Bronchial epithelial cell (primary cell): ENCODE results near the gene AQP10. TPM values are rescaled to one million over a fixed set of nuclear protein-coding genes. Genes with fewer than 3 reads are reported as not detected.
"Not testable (repeated sequence)": the region's sequence is repeated elsewhere in the genome, so short reads cannot be mapped to it uniquely, and the experiment has no call there.

Source experiments
- DNase-seq: peaks from one replicate; pipeline ENCODE4 v3.0.0-alpha.2; 2010; ENCODE audit warnings: low read depth
- FAIRE-seq: peaks from 2 replicates; lab custom pipeline; 2011; peaks lifted over from hg19 to GRCh38; lab: Jason Lieb, UNC
- H3K27me3 ChIP-seq: 2 replicates; pipeline ENCODE4 v1.5.1; 2011; ENCODE audit warnings: low read length; ENCODE audit not compliant: control insufficient read depth, insufficient read depth
- H3K36me3 ChIP-seq: 2 replicates; pipeline ENCODE4 v1.5.1; 2011; ENCODE audit warnings: low read length; ENCODE audit not compliant: control insufficient read depth, insufficient read depth
- H3K4me3 ChIP-seq: 2 replicates; pipeline ENCODE4 v1.5.1; 2011; ENCODE audit warnings: mild to moderate bottlenecking, low read depth, low read length, control low read depth
- total RNA-seq: library from RNA; depleted of rRNA; stranded (reverse); fragments of >200 nt; gene quantifications from 2 replicates; pipeline ENCODE4 v1.2.1, GENCODE V29; 2014
- TF ChIP-seq, protein P1 (sequence below): IDR thresholded peaks from 2 replicates; pipeline ENCODE4 v1.5.1; 2011; ENCODE audit warnings: mild to moderate bottlenecking, moderate library complexity, low read length, control low read depth, inconsistent platforms; ENCODE audit not compliant: insufficient read depth, severe bottlenecking

AQP10 gene
- 0.13 TPM in 1 of 2 replicates, not detected in the other for total RNA-seq

DNA sequence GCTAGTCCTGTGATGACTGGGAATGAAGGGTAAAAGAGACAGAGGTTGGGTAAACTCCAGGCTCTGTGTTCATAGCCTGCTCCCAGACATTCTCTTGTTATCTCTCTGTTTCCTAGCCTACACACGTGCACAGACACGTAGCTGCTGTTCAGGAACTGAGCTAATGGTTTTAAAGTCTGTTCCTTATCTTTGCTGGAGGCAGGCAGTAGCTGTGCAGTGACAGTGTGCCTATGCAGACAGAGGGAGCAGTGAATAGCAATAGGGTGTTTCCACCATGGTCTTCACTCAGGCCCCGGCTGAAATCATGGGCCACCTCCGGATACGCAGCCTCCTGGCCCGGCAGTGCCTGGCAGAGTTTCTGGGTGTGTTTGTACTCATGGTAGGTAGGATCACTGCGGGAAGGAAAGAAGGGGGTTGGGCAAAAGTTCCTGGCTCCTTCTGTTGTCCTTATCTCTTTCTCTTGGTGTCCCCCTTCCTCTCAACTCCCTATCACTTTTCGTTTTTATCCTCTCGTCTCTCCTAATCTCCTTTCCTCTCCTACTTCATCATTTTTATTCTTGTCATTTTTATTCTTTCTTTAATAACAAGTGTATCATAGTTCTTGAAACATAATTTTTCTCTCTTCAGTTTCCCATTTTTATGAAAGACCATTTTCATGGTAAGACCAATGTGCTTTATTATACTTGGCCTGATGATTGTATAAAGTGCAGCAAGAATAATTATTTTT is at the start of gene AQP10:
AQP10 (plus strand) TSS at position 212 of the 727 bp plus-strand sequence; CDS start at position 275, 63 bp downstream.
- DNase-seq (peak; percentile 92), FAIRE-seq (peak; percentile 32)
- no peaks in the 10 kb centered on the region for H3K36me3 ChIP-seq
- no peaks in the 10 kb centered on the region for H3K27me3 ChIP-seq
- no peak within 1 kb of the TSS for H3K4me3 ChIP-seq
- TF ChIP-seq, protein P1, sequence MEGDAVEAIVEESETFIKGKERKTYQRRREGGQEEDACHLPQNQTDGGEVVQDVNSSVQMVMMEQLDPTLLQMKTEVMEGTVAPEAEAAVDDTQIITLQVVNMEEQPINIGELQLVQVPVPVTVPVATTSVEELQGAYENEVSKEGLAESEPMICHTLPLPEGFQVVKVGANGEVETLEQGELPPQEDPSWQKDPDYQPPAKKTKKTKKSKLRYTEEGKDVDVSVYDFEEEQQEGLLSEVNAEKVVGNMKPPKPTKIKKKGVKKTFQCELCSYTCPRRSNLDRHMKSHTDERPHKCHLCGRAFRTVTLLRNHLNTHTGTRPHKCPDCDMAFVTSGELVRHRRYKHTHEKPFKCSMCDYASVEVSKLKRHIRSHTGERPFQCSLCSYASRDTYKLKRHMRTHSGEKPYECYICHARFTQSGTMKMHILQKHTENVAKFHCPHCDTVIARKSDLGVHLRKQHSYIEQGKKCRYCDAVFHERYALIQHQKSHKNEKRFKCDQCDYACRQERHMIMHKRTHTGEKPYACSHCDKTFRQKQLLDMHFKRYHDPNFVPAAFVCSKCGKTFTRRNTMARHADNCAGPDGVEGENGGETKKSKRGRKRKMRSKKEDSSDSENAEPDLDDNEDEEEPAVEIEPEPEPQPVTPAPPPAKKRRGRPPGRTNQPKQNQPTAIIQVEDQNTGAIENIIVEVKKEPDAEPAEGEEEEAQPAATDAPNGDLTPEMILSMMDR, result no peak

- no peaks in the 10 kb centered on the region for H3K27me3 ChIP-seq
- peaks cover 17% of the 10 kb centered on the region for H3K36me3 ChIP-seq
- peak; percentile 96 for DNase-seq
- TF ChIP-seq, protein P1, result peak; percentile 84
- peak within 1 kb of the TSS; percentile 93 for H3K4me3 ChIP-seq
- FAIRE-seq, result peak; percentile 96
Observed at GRCh38 chr1:154272217-154272998, 48.5 kb upstream of the AQP10 start, which contains the start of gene HAX1. Gene HAX1, plus strand, starts transcription at chr1:154272629. Its CDS starts 95 bp downstream, at chr1:154272724.

DNA sequence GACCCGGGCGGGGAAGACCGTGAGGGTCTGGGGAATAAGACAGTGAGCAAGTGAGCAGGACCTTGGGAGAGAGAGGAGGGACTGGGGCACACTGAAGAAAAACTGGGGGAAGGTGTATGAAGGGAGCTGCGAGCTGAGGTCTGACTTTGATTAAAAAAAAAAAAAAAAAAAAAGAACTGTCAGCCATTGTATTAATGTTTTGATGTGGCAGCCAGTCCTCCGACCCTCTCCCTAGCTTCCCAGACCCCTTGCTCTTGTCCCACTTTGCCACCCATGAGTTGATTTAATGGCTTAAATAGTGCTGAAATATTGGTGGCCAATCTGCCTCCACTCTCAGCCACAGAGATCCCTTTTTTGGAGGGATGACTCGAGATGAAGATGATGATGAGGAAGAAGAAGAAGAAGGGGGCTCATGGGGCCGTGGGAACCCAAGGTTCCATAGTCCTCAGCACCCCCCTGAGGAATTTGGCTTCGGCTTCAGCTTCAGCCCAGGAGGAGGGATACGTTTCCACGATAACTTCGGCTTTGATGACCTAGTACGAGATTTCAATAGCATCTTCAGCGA is 47.8 kb upstream of the AQP10 start:
- FAIRE-seq (no peak), DNase-seq (no peak)
- TF ChIP-seq, protein P1, result no peak
- no peaks in the 10 kb centered on the region for H3K27me3 ChIP-seq
- H3K4me3 ChIP-seq, result peak overlapping the region; percentile 93
- H3K36me3 ChIP-seq, result peaks cover 17% of the 10 kb centered on the region

DNA sequence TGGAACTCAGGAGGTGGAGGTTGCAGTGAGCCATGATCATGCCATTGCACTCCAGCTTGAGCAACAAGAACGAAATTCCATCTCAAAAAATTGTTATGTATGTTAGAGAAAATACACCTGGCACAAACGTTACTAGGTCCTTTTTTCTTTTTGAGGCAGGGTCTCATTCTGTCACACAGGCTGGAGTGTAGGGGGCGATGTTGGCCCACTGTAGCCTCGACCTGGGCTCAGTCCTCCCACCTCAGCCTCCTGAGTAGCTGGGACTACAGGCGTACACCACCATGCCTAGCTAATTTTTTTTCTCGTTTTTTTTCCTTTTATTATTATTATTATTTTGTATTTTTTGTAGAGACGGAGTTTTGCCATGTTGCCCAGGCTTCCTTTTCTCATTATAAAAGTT is 44.1 kb upstream of the AQP10 start:
- Histone ChIP-seq H3K4me3 (no peak overlapping the region), H3K36me3 (peaks cover 10% of the 10 kb centered on the region), H3K27me3 (no peaks in the 10 kb centered on the region)
- DNase-seq, result no peak
- TF ChIP-seq, protein P1, result peak; percentile 24
- no peak for FAIRE-seq

DNA sequence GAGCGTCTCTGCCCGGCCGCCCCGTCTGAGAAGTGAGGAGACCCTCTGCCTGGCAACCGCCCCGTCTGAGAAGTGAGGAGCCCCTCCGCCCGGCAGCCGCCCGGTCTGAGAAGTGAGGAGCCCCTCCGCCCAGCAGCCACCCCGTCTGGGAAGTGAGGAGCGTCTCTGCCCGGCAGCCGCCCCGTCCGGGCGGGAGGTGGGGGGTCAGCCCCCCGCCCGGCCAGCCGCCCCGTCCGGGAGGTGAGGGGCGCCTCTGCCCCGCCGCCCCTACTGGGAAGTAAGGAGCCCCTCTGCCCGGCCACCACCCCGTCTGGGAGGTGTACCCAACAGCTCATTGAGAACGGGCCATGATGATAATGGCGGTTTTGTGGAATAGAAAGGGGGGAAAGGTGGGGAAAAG is 33.3 kb upstream of the AQP10 start:
- not testable (repeated sequence) for H3K36me3 ChIP-seq, H3K27me3 ChIP-seq, FAIRE-seq, DNase-seq, H3K4me3 ChIP-seq

GRCh38 chr1:154288661-154289060 is 32.2 kb upstream of the AQP10 start:
- Histone ChIP-seq H3K4me3 (no peak overlapping the region), H3K27me3 (peaks cover 1% of the 10 kb centered on the region), H3K36me3 (no peaks in the 10 kb centered on the region)
- TF ChIP-seq, protein P1, result no peak
- FAIRE-seq (no peak), DNase-seq (no peak)
